OCI-LY7 (cell line): Measurements from ENCODE around the gene RIMBP2. TPM values are rescaled to one million over a fixed set of nuclear protein-coding genes. Genes with fewer than 3 reads are reported as not detected.

Source experiments
- BruUV-seq: library from RNA; stranded (reverse); fragments of 400-500 nt; replicated peaks from 2 replicates; lab custom pipeline; 2021; lab: Mats Ljungman, UMichigan
- CTCF ChIA-PET: fragments of 300-600 bp; sonication (Branson Sonifier 250); formaldehyde crosslinking; loops from one replicate; lab custom pipeline; 2022; ENCODE audit warnings: antibody characterized with exemption; ENCODE audit not compliant: unreplicated experiment; lab: Charles Lee
- POLR2A ChIA-PET: fragments of 300-600 bp; sonication (Branson Sonifier 250); formaldehyde crosslinking; loops from one replicate; lab custom pipeline; 2022; ENCODE audit warnings: antibody characterized with exemption; lab: Charles Lee
- DNase-seq: peaks from one replicate; pipeline ENCODE4 v3.0.0-alpha.2; 2015; ENCODE audit warnings: low spot score
- H2AFZ ChIP-seq: fragments of 200-600 bp; sonication (generic), shearing (Covaris generic); 2 replicates; pipeline ENCODE4 v1.6.1; 2014; ENCODE audit warnings: mild to moderate bottlenecking, antibody characterized with exemption, low read length, moderate library complexity
- H3K27ac ChIP-seq: fragments of 200-600 bp; sonication (generic); 2 replicates; pipeline ENCODE4 v1.5.1; 2014; ENCODE audit warnings: mixed run types, low read depth, mild to moderate bottlenecking, moderate library complexity, low read length, inconsistent platforms; ENCODE audit not compliant: poor library complexity, severe bottlenecking
- H3K36me3 ChIP-seq: fragments of 200-600 bp; sonication (generic); 2 replicates; pipeline ENCODE4 v1.6.1; 2014; ENCODE audit warnings: mild to moderate bottlenecking, antibody characterized with exemption, low read length, moderate library complexity, mixed read lengths; ENCODE audit not compliant: insufficient read depth
- H3K4me1 ChIP-seq: fragments of 200-600 bp; sonication (generic); 2 replicates; pipeline ENCODE4 v1.5.1; 2014; ENCODE audit warnings: mild to moderate bottlenecking, low read length; ENCODE audit not compliant: insufficient read depth, poor library complexity, severe bottlenecking
- H3K4me2 ChIP-seq: fragments of 200-600 bp; sonication (generic); 2 replicates; pipeline ENCODE4 v1.6.1; 2014; ENCODE audit warnings: mild to moderate bottlenecking, low read length
- H3K4me3 ChIP-seq: fragments of 200-600 bp; sonication (generic); 2 replicates; pipeline ENCODE4 v1.5.1; 2014; ENCODE audit warnings: mild to moderate bottlenecking, low read depth, low read length; ENCODE audit not compliant: poor library complexity, severe bottlenecking
- H3K79me2 ChIP-seq: fragments of 200-600 bp; sonication (generic); 2 replicates; pipeline ENCODE4 v1.6.1; 2016; ENCODE audit warnings: low read depth, mild to moderate bottlenecking, low read length, moderate library complexity, mixed read lengths; ENCODE audit not compliant: insufficient read depth
- H3K9me2 ChIP-seq: fragments of 200-600 bp; sonication (generic); 2 replicates; pipeline ENCODE4 v1.6.1; 2016; ENCODE audit warnings: mild to moderate bottlenecking, low read length, mixed read lengths; ENCODE audit not compliant: insufficient read depth
- H3K9me3 ChIP-seq: fragments of 200-600 bp; sonication (generic); 2 replicates; pipeline ENCODE4 v1.6.1; 2014; ENCODE audit warnings: mild to moderate bottlenecking, mixed run types, low read length, mixed read lengths
- H4K20me1 ChIP-seq: fragments of 200-600 bp; sonication (generic); 2 replicates; pipeline ENCODE4 v1.6.1; 2014; ENCODE audit warnings: mild to moderate bottlenecking, antibody characterized with exemption, low read length, moderate library complexity, mixed read lengths; ENCODE audit not compliant: insufficient read depth
- EZH2phosphoT487 ChIP-seq: fragments of 200-600 bp; sonication (generic); IDR thresholded peaks from 2 replicates; pipeline ENCODE4 v1.6.1; 2018; ENCODE audit warnings: low read depth, borderline replicate concordance, mild to moderate bottlenecking, mixed run types, antibody characterized with exemption, low read length, moderate library complexity, mixed read lengths
- intact Hi-C: fragments of 100-400 bp; cut with micrococcal nuclease; formaldehyde crosslinking; loops from one replicate; pipeline ENCODE4 v1.10.0; 2022; ENCODE audit not compliant: unreplicated experiment
- total RNA-seq, 2 experiments: library from RNA; depleted of rRNA in 1 of 2; stranded (reverse); fragments of >200 nt in 1 of 2; shearing (Covaris generic) in 1 of 2; gene quantifications; 2 replicates each; pipeline ENCODE4 v1.2.3, GENCODE V29; 2014 to 2022
- TF ChIP-seq, protein P1 (sequence below): fragments of 200-600 bp; sonication (generic); conservative IDR thresholded peaks from 2 replicates; pipeline ENCODE4 v1.5.1; 2014; ENCODE audit warnings: mild to moderate bottlenecking, antibody characterized with exemption, low read length, moderate library complexity, mixed read lengths

Gene RIMBP2
- total RNA-seq, 2 experiments from 2014 or later, result not detected

DNA sequence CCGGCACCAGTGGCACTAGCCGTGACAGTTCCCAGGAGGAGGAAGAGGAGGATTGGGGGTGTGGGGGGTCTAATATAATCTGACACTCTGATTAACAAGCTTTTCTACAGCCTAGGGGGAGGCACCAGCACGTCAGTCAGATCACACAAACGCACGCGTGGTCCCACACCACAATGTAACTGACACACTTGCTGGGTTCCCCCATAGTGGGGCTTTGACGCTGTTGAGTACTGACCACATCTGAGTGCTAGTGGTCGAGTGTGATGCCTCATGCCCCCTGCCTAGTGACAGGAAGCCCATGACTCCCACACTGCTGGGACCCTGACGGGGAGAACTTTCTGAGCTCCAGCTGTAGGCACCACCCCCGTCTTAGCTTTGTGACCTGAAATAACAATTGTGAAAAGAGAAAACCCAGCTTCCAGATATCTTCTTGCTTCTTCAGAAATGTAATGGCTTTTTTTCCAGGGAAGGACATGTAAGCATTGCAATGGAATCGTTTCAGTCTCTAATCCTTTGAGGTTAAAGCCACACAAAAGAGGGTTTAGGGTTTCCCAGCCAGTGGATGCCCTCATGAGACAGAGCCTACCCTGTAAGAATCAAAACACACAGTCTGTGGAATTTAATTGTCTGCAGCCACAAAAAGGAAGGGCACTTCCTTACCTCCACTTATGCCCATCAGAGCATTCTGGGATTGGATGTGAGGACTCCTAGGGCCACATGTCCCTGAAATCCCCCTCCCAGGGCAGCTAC, 194.5 kb downstream of the RIMBP2 start:
- H3K9me2 ChIP-seq, result no peaks in the 10 kb centered on the region
- intact Hi-C loops, result no loop called here
- H3K4me2 ChIP-seq, result no peak overlapping the region
- DNase-seq, result no peak
- H3K36me3 ChIP-seq, result no peaks in the 10 kb centered on the region
- H3K79me2 ChIP-seq, result no peaks in the 10 kb centered on the region
- ChIA-PET POLR2A (no interaction called here), CTCF (no interaction called here)
- no peak overlapping the region for H3K27ac ChIP-seq
- no peaks in the 10 kb centered on the region for H4K20me1 ChIP-seq
- no peaks in the 10 kb centered on the region for H3K9me3 ChIP-seq
- no peak for TF ChIP-seq EZH2phosphoT487
- TF ChIP-seq, protein P1, sequence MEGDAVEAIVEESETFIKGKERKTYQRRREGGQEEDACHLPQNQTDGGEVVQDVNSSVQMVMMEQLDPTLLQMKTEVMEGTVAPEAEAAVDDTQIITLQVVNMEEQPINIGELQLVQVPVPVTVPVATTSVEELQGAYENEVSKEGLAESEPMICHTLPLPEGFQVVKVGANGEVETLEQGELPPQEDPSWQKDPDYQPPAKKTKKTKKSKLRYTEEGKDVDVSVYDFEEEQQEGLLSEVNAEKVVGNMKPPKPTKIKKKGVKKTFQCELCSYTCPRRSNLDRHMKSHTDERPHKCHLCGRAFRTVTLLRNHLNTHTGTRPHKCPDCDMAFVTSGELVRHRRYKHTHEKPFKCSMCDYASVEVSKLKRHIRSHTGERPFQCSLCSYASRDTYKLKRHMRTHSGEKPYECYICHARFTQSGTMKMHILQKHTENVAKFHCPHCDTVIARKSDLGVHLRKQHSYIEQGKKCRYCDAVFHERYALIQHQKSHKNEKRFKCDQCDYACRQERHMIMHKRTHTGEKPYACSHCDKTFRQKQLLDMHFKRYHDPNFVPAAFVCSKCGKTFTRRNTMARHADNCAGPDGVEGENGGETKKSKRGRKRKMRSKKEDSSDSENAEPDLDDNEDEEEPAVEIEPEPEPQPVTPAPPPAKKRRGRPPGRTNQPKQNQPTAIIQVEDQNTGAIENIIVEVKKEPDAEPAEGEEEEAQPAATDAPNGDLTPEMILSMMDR, result no peak
- no peaks in the 10 kb centered on the region for H3K4me1 ChIP-seq
- no peak overlapping the region for H2AFZ ChIP-seq
- BruUV-seq, result no TSS peak
- H3K4me3 ChIP-seq, result no peak overlapping the region

DNA sequence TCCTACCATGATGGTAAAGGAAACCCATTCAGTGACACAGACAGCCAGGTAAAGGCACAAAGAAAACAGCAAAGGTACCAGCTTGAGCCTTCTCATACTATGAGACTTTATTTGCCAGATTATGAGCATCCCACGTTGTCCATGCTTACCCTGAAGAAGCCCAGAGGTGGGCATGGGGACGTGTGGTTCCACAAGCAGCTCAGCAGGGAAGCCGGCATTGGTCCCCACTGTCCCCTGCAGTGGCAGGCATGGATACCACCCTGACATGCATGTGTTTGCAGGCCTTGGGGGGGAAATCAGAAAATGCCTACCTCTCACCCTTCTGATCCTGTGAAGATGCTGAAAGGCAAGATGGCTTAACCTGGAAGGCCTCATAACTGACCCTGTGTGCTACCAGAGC, 195.3 kb downstream of the RIMBP2 start:
- Histone ChIP-seq H3K4me1 (no peaks in the 10 kb centered on the region), H3K9me3 (no peaks in the 10 kb centered on the region), H4K20me1 (no peaks in the 10 kb centered on the region), H3K4me3 (no peak overlapping the region), H3K36me3 (no peaks in the 10 kb centered on the region), H3K9me2 (no peaks in the 10 kb centered on the region), H2AFZ (no peak overlapping the region), H3K4me2 (no peak overlapping the region), H3K79me2 (no peaks in the 10 kb centered on the region), H3K27ac (no peak overlapping the region)
- POLR2A ChIA-PET, result no interaction called here
- DNase-seq, result no peak
- BruUV-seq, result no TSS peak
- TF ChIP-seq EZH2phosphoT487, result no peak
- TF ChIP-seq, protein P1, result no peak
- CTCF ChIA-PET, result no interaction called here
- intact Hi-C loops, result no loop called here

DNA sequence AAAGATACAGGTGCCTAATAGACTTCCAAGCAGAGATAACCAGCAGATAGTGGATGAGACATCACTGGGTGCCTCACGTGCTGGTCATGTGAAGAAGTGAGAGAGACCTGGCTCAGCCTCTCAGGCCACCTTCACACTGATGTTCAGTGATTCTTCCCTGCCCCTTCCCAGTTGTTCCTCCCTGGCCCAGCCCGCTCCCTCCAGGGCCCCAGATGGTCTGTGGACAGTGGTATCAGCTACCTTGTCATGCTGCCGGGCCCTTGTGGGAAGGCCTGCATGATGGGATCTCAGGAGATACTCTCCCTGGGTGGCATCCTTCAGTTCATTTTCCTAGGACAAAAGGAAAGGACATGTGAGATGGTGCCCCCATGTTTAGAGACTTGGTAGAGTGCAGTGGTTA, 198.5 kb downstream of the RIMBP2 start:
- intact Hi-C loops, result no loop called here
- no peak for TF ChIP-seq EZH2phosphoT487
- TF ChIP-seq, protein P1, result no peak
- no peaks in the 10 kb centered on the region for H3K9me3 ChIP-seq
- H3K4me1 ChIP-seq, result no peaks in the 10 kb centered on the region
- no peaks in the 10 kb centered on the region for H3K79me2 ChIP-seq
- CTCF ChIA-PET, result no interaction called here
- no peak overlapping the region for H3K4me2 ChIP-seq
- no peak overlapping the region for H3K27ac ChIP-seq
- BruUV-seq, result no TSS peak
- no peak for DNase-seq
- POLR2A ChIA-PET, result no interaction called here
- no peaks in the 10 kb centered on the region for H3K36me3 ChIP-seq
- H3K4me3 ChIP-seq, result no peak overlapping the region
- no peak overlapping the region for H2AFZ ChIP-seq
- H4K20me1 ChIP-seq, result no peaks in the 10 kb centered on the region
- no peaks in the 10 kb centered on the region for H3K9me2 ChIP-seq
